Large intestine (tissue), 3 donors: Measurements from ENCODE around the gene PARD6A. TPM values are rescaled to one million over a fixed set of nuclear protein-coding genes. Genes with fewer than 3 reads are reported as not detected.

ENCODE experiments used
- DNase-seq, 2 donors: peaks; one replicate each; pipeline versions ENCODE4 v3.0.0 to v3.0.0-alpha.2; 2013
- H3K27ac ChIP-seq: one replicate; pipeline ENCODE4 v1.5.1; 2013; ENCODE audit warnings: low read length
- H3K27me3 ChIP-seq: 2 replicates; pipeline ENCODE4 v1.6.1; 2013; ENCODE audit warnings: low read length; ENCODE audit not compliant: control insufficient read depth, insufficient read depth
- H3K36me3 ChIP-seq: 2 replicates; pipeline ENCODE4 v1.6.1; 2013; ENCODE audit warnings: low read length; ENCODE audit not compliant: control insufficient read depth, insufficient read depth
- H3K4me1 ChIP-seq: one replicate; pipeline ENCODE4 v1.6.1; 2013; ENCODE audit warnings: low read length; ENCODE audit not compliant: control insufficient read depth, insufficient read depth
- H3K4me3 ChIP-seq: one replicate; pipeline ENCODE4 v1.5.1; 2013; ENCODE audit warnings: low read length
- H3K9me3 ChIP-seq: one replicate; pipeline ENCODE4 v1.6.1; 2013; ENCODE audit warnings: mild to moderate bottlenecking, low read depth, low read length, moderate library complexity; ENCODE audit not compliant: control insufficient read depth
- WGBS: methylation state at CpG from one replicate; pipeline ENCODE4 v1.1.5; 2013; ENCODE audit warnings: low lambda C conversion rate; ENCODE audit not compliant: insufficient coverage; 5-methylcytosine and 5-hydroxymethylcytosine counted together
- polyA plus RNA-seq: library from polyadenylated mRNA; unstranded; fragments of 120-200 nt; gene quantifications from one replicate; pipeline ENCODE4 v1.2.1, GENCODE V29; 2013

PARD6A gene
- polyA plus RNA-seq, 1 donor = 1.6 TPM

- no CpG with 5 or more reads among the region's 2 CpGs for WGBS
- peaks cover 57% of the 10 kb centered on the region for H3K27me3 ChIP-seq
- no peak overlapping the region for H3K27ac ChIP-seq
- H3K4me1 ChIP-seq = no peaks in the 10 kb centered on the region
- no peak for DNase-seq
- H3K4me3 ChIP-seq = no peak overlapping the region
- H3K9me3 ChIP-seq = no peaks in the 10 kb centered on the region
- H3K36me3 ChIP-seq = no peaks in the 10 kb centered on the region
These were observed 47.6 kb downstream of the PARD6A start for GRCh38 chr16:67708368-67708771.

DNA sequence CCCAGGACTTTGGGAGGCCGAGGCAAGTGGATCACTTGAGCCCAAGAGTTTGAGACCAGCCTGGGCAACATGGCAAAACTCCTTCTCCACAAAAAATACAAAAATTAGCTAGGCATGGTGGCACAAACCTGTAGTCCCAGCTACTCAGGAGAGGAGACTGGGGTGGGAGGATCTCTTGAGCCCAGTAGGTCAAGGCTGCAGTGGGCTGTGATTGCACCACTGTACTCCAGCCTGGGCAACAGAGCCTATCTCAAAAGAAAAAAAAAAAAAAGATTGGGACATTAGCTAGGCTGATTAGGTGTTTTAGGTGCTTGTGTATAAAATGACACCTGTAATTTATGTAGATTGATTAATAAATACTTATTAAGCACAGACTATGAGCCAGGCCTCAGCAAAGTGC is 48.3 kb downstream of the PARD6A start:
- Histone ChIP-seq H3K9me3 (no peaks in the 10 kb centered on the region), H3K36me3 (no peaks in the 10 kb centered on the region), H3K27ac (no peak overlapping the region), H3K4me1 (no peaks in the 10 kb centered on the region), H3K4me3 (no peak overlapping the region), H3K27me3 (peaks cover 60% of the 10 kb centered on the region)
- DNase-seq = no peak
- no CpG with 5 or more reads among the region's 1 CpG for WGBS

GRCh38 chr16:67710607-67711006 is 49.8 kb downstream of the PARD6A start:
- Histone ChIP-seq H3K4me3 (no peak overlapping the region), H3K27me3 (peaks cover 62% of the 10 kb centered on the region), H3K27ac (no peak overlapping the region), H3K4me1 (peaks cover under 1% of the 10 kb centered on the region), H3K36me3 (no peaks in the 10 kb centered on the region), H3K9me3 (no peaks in the 10 kb centered on the region)
- WGBS = 60% methylated on average over 1 of the region's 6 CpGs
- DNase-seq = no peak

Other genes starting within 250 kb of the PARD6A start
- gene ZDHHC1, start 244.5 kb upstream of the PARD6A start, polyA plus RNA-seq = 6.9 TPM
- 5.8 TPM for gene HSD11B2, start 229.8 kb upstream of the PARD6A start, polyA plus RNA-seq
- gene ATP6V0D1, start 179.8 kb upstream of the PARD6A start, polyA plus RNA-seq = 93.1 TPM
- 0.13 TPM for gene AGRP, start 177.4 kb upstream of the PARD6A start, polyA plus RNA-seq
- gene RIPOR1, start 132.1 kb upstream of the PARD6A start, polyA plus RNA-seq = 18.9 TPM
- gene CTCF, start 98.4 kb upstream of the PARD6A start, polyA plus RNA-seq = 43.6 TPM
- 2.6 TPM for gene CARMIL2, start 15.8 kb upstream of the PARD6A start, polyA plus RNA-seq
- 28.0 TPM for gene ACD, start 700 bp upstream of the PARD6A start, polyA plus RNA-seq
- gene ENKD1, start 5.8 kb downstream of the PARD6A start, polyA plus RNA-seq = 12.1 TPM
- 1.4 TPM for gene C16orf86, start 5.9 kb downstream of the PARD6A start, polyA plus RNA-seq
- gene GFOD2, start 58.4 kb downstream of the PARD6A start, polyA plus RNA-seq = 6.4 TPM
- 18.0 TPM for gene RANBP10, start 145.6 kb downstream of the PARD6A start, polyA plus RNA-seq
- 1.5 TPM for gene TSNAXIP1, start 145.9 kb downstream of the PARD6A start, polyA plus RNA-seq
- 23.4 TPM for gene THAP11, start 181.4 kb downstream of the PARD6A start, polyA plus RNA-seq
- gene NUTF2, start 186.0 kb downstream of the PARD6A start, polyA plus RNA-seq = 123 TPM
- gene CENPT, start 186.7 kb downstream of the PARD6A start, polyA plus RNA-seq = 58.1 TPM
- gene EDC4, start 212.1 kb downstream of the PARD6A start, polyA plus RNA-seq = 59.7 TPM
- 1.6 TPM for gene NRN1L, start 223.9 kb downstream of the PARD6A start, polyA plus RNA-seq
- gene PSKH1, start 232.3 kb downstream of the PARD6A start, polyA plus RNA-seq = 24.2 TPM